Measurements from ENCODE around the gene FCGR2B. TPM values are rescaled to one million over a fixed set of nuclear protein-coding genes. Genes with fewer than 3 reads are reported as not detected.

Gene FCGR2B
- total and polyA plus RNA-seq, 2 donors from 2014 or later: 4.0 to 19.7 TPM

DNA sequence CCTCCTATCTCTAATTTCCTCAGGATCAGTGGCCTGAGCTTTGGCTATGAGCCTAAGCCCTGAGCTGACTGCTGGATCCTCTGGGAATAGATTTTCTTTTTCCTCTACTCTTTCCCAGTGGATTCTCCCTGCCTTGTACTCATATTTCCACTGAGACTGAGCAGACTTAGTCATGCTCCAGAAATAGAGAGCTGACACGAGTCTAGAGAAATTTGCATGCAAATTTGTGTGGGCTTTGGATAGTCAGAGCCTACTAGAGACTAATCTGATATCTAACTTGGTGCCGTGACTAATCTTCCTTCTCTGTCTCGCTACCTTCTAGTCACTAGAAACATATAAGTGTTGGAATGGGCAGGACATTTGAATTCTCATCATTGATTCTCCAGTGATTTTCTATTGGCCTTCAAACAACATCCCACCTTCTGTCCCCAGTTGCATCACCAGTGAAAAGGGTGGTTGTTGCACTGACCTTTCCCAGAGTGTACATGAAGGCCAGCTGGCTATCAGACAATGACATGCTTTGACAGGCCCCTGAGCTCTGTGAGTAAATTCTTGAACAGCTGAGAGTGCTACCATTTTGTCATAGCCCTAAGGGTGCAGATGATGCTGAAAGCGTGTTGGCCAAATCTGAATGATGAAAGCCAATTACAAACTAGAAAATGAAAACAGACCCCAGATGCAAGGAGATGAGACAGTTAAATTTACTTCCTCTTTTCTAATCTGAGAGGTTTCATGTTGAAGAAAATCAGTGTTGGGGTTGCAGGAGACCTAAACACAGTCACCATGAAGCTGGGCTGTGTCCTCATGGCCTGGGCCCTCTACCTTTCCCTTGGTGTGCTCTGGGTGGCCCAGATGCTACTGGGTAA lies 43.8 kb downstream of the FCGR2B start, which contains the start of gene FCRLA:
Gene FCRLA, plus strand, starts transcription at position 748 of the 866 bp plus-strand sequence. Its CDS starts 36 bp downstream, at position 784.
- no peak within 1 kb of the TSS for H3K27ac ChIP-seq (ENCODE audit: low read depth in 2 of 2, low read length in 2 of 2)
- no peak for FAIRE-seq
- H3K36me3 ChIP-seq (ENCODE audit: control insufficient read depth in 2 of 3, insufficient read depth in 3 of 3, low read length in 3 of 3): no peaks in the 10 kb centered on the region
- DNase-seq: no peak
- H3K27me3 ChIP-seq (ENCODE audit: control insufficient read depth, insufficient read depth, low read length): no peaks in the 10 kb centered on the region
- H3K9me3 ChIP-seq (ENCODE audit: control insufficient read depth in 2 of 3, insufficient read depth in 1 of 3, low read length in 3 of 3): no peaks in the 10 kb centered on the region
- H3K9ac ChIP-seq (ENCODE audit: low read length in 3 of 3): no peak within 1 kb of the TSS
- no peaks in the 10 kb centered on the region for H3K4me1 ChIP-seq (ENCODE audit: control insufficient read depth in 2 of 3, insufficient read depth in 2 of 3, low read depth in 1 of 3, low read length in 3 of 3)
- intact Hi-C loops (cut with DNase I): no loop called here
- TF ChIP-seq CTCF (IDR thresholded peaks at IDR 0.05; ENCODE audit: borderline replicate concordance, extremely low read depth, insufficient read depth): no peak
- no peak within 1 kb of the TSS for H3K4me3 ChIP-seq (ENCODE audit: low read length in 3 of 3)

DNA sequence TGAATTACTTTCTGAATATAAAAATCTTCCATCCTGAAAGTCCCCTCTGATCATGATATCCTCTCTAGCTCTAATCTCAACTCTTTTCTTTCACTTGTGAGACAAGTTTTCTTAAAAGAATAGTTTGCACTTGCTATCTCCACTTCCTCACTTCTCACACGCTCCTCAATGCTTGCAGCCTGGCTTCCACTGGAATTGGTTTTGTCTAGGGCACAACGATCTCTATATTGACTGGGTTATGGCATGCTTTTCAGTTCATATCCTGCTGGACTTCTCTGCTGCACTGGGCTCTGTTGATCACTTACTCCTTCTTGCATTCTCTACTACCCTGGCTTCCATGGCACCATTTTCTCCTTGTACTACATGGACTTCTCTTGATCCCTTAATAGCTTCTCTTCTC lies 44.6 kb downstream of the FCGR2B start:
- FAIRE-seq: no peak
- H3K36me3 ChIP-seq (ENCODE audit: control insufficient read depth in 2 of 3, insufficient read depth in 3 of 3, low read length in 3 of 3): no peaks in the 10 kb centered on the region

GRCh38 chr1:161709373-161709772 lies 46.4 kb downstream of the FCGR2B start:
- Histone ChIP-seq H3K27me3 (ENCODE audit: control insufficient read depth, insufficient read depth, low read length) (no peaks in the 10 kb centered on the region), H3K9ac (ENCODE audit: low read length in 3 of 3) (no peak overlapping the region), H3K4me3 (ENCODE audit: low read length in 3 of 3) (no peak overlapping the region), H3K27ac (ENCODE audit: low read depth in 2 of 2, low read length in 2 of 2) (no peak overlapping the region), H3K4me1 (ENCODE audit: control insufficient read depth in 2 of 3, insufficient read depth in 2 of 3, low read depth in 1 of 3, low read length in 3 of 3) (no peaks in the 10 kb centered on the region), H3K9me3 (ENCODE audit: control insufficient read depth in 2 of 3, insufficient read depth in 1 of 3, low read length in 3 of 3) (no peaks in the 10 kb centered on the region), H3K36me3 (ENCODE audit: control insufficient read depth in 2 of 3, insufficient read depth in 3 of 3, low read length in 3 of 3) (no peaks in the 10 kb centered on the region)
- FAIRE-seq (no peak), DNase-seq (no peak)
- intact Hi-C loops (cut with DNase I): no loop called here
- TF ChIP-seq CTCF (IDR thresholded peaks at IDR 0.05; ENCODE audit: borderline replicate concordance, extremely low read depth, insufficient read depth): no peak

More for the DNA sequence above, 44.6 kb downstream of the FCGR2B start:
- no peaks in the 10 kb centered on the region for H3K4me1 ChIP-seq (ENCODE audit: control insufficient read depth in 2 of 3, insufficient read depth in 2 of 3, low read depth in 1 of 3, low read length in 3 of 3)
- no peak for DNase-seq
- no peak overlapping the region for H3K4me3 ChIP-seq (ENCODE audit: low read length in 3 of 3)
- H3K27me3 ChIP-seq (ENCODE audit: control insufficient read depth, insufficient read depth, low read length): no peaks in the 10 kb centered on the region
- intact Hi-C loops (cut with DNase I): no loop called here
- no peak overlapping the region for H3K9ac ChIP-seq (ENCODE audit: low read length in 3 of 3)
- no peak for TF ChIP-seq CTCF (IDR thresholded peaks at IDR 0.05; ENCODE audit: borderline replicate concordance, extremely low read depth, insufficient read depth)
- H3K9me3 ChIP-seq (ENCODE audit: control insufficient read depth in 2 of 3, insufficient read depth in 1 of 3, low read length in 3 of 3): no peaks in the 10 kb centered on the region
- H3K27ac ChIP-seq (ENCODE audit: low read depth in 2 of 2, low read length in 2 of 2): no peak overlapping the region
